Mucosa of rectum (tissue), 2 donors: ENCODE data around the gene CHRNA4.

ENCODE experiments used
- H3K27ac ChIP-seq, 2 donors: one replicate each; pipeline ENCODE4 v1.7.0; 2013; ENCODE audit warnings: inconsistent platforms in 2 of 2, low read depth in 2 of 2, low read length in 2 of 2
- H3K27me3 ChIP-seq, 2 donors: one replicate each; pipeline ENCODE4 v1.7.0; 2013; ENCODE audit warnings: low read length in 2 of 2; ENCODE audit not compliant: control insufficient read depth in 2 of 2, insufficient read depth in 2 of 2
- H3K36me3 ChIP-seq, 2 donors: one replicate each; pipeline ENCODE4 v1.7.0; 2013; ENCODE audit warnings: low read length in 2 of 2; ENCODE audit not compliant: control insufficient read depth in 2 of 2, insufficient read depth in 2 of 2
- H3K4me1 ChIP-seq, 2 donors: one replicate each; pipeline ENCODE4 v1.7.0; 2013; ENCODE audit warnings: low read length in 2 of 2, mild to moderate bottlenecking in 1 of 2; ENCODE audit not compliant: control insufficient read depth in 2 of 2, insufficient read depth in 2 of 2
- H3K4me3 ChIP-seq, 2 donors: one replicate each; pipeline ENCODE4 v1.7.0; 2013; ENCODE audit warnings: low read length in 2 of 2
- H3K9ac ChIP-seq, 2 donors: one replicate each; pipeline ENCODE4 v1.7.0; 2013; ENCODE audit warnings: low read length in 2 of 2, low read depth in 1 of 2, mild to moderate bottlenecking in 1 of 2
- H3K9me3 ChIP-seq, 2 donors: one replicate each; pipeline ENCODE4 v1.7.0; 2013; ENCODE audit warnings: low read length in 2 of 2; ENCODE audit not compliant: control insufficient read depth in 2 of 2
- donor health status: healthy.
- donor health status: Normal muscosa, but diverticular disease.

Gene CHRNA4

GRCh38 chr20:63363013-63363957 is 2.1 kb upstream of the CHRNA4 start:
- Histone ChIP-seq H3K9ac (no peak overlapping the region), H3K36me3 (no peaks in the 10 kb centered on the region), H3K4me3 (no peak overlapping the region), H3K27ac (no peak overlapping the region), H3K4me1 (no peaks in the 10 kb centered on the region), H3K9me3 (no peaks in the 10 kb centered on the region), H3K27me3 (peaks cover 9 to 10% of the 10 kb centered on the region in 2 donors)

- Histone ChIP-seq H3K36me3 (no peaks in the 10 kb centered on the region), H3K4me1 (no peaks in the 10 kb centered on the region), H3K27ac (no peak overlapping the region), H3K9me3 (no peaks in the 10 kb centered on the region), H3K4me3 (no peak overlapping the region), H3K27me3 (peaks cover 9 to 10% of the 10 kb centered on the region in 2 donors), H3K9ac (no peak overlapping the region)
Observed at GRCh38 chr20:63362436-63363009, 1.4 kb upstream of the CHRNA4 start.

GRCh38 chr20:63361519-63362435 is 628 bp upstream of the CHRNA4 start:
- H3K9ac ChIP-seq, result no peak overlapping the region
- peaks cover 9 to 10% of the 10 kb centered on the region in 2 donors for H3K27me3 ChIP-seq
- H3K4me1 ChIP-seq, result no peaks in the 10 kb centered on the region
- H3K4me3 ChIP-seq, result no peak overlapping the region
- no peaks in the 10 kb centered on the region for H3K9me3 ChIP-seq
- no peak overlapping the region for H3K27ac ChIP-seq
- no peaks in the 10 kb centered on the region for H3K36me3 ChIP-seq

DNA sequence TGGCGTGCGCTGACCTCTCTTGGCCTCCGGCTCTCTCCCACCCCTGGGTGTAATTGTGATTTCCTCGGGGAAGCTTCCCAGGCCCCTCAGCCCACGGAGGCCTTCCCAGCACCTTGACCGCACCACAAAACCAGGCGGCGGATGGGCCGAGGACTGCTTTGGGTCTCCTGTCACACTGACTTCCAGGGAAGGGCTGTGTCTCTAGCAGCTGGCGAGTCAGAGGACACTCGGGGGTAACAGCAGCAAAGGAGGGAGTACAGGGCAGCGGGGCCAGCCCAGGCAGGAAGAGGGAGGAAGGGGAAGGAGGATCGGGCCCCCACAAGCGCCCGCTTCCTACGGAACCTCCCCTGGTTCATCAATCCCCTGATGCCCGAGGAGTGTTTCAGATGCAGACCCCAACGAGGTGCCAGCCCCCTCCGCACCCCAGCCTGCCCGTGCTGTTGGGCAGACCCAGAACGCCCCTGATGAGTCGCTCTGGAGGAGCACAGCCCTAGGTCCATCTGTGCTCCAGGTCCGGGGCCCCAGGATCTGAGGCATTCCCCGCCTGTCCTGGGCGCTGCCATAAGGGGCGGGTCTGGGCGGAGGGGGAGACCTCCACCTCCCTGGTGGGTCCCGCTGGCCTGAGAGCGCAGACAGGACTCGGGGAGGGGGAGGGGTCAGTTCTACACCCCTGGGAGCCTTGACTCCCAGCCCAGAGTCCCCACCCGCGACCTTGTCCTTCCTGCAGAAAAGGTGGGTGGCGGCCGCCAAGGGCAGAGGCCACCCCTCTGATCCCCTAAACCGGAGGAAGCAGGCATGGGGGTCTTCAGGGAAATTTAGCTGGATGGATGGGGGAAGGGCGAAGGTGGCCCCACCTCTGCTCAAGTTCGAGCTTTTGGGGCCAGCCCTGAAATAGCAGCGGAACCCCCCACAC is 956 bp downstream of the CHRNA4 start:
- H3K9me3 ChIP-seq, result no peaks in the 10 kb centered on the region
- H3K4me3 ChIP-seq, result no peak overlapping the region
- H3K36me3 ChIP-seq, result no peaks in the 10 kb centered on the region
- no peak overlapping the region for H3K27ac ChIP-seq
- H3K9ac ChIP-seq, result no peak overlapping the region
- peaks cover 9 to 10% of the 10 kb centered on the region in 2 donors for H3K27me3 ChIP-seq
- H3K4me1 ChIP-seq, result no peaks in the 10 kb centered on the region

DNA sequence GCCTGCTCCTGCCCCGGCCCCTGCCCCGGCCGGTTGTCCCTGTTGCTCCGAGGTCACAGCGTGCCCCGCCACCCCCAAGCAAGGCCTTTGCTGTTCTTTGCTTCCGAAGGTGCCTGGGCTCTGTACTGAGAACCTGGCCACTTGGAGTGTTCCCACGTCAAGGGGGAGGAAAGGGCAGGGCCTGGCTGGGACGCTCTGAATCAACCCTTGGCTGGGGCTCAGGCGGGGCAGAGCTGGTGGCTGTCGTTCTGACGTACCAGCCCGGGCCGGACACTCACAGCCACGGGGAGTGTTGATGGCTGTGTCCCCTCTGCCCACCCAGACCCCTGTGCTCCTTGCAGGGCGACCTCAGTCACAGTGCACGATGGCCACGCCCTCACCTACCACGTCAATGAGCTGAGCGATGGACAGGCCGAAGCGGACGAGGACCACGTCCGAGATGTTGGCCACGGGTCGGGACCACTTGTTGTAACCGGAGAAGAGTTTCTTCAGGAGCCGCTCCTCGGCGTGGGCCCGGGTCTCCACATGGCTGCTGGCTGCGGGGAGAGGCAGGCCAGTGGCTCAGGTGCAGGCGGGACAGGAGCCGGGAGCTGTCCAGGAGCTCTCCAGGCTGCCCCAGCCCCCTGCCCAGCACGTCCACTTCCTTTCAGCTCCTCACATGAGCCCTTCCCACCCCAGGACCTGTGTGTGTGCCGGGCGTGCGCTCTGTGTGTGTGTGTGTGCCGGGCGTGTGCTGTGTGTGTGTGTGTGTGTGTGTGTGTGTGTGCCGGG is 1.8 kb downstream of the CHRNA4 start:
- Histone ChIP-seq H3K27ac (no peak overlapping the region), H3K27me3 (peaks cover 9 to 10% of the 10 kb centered on the region in 2 donors)

DNA sequence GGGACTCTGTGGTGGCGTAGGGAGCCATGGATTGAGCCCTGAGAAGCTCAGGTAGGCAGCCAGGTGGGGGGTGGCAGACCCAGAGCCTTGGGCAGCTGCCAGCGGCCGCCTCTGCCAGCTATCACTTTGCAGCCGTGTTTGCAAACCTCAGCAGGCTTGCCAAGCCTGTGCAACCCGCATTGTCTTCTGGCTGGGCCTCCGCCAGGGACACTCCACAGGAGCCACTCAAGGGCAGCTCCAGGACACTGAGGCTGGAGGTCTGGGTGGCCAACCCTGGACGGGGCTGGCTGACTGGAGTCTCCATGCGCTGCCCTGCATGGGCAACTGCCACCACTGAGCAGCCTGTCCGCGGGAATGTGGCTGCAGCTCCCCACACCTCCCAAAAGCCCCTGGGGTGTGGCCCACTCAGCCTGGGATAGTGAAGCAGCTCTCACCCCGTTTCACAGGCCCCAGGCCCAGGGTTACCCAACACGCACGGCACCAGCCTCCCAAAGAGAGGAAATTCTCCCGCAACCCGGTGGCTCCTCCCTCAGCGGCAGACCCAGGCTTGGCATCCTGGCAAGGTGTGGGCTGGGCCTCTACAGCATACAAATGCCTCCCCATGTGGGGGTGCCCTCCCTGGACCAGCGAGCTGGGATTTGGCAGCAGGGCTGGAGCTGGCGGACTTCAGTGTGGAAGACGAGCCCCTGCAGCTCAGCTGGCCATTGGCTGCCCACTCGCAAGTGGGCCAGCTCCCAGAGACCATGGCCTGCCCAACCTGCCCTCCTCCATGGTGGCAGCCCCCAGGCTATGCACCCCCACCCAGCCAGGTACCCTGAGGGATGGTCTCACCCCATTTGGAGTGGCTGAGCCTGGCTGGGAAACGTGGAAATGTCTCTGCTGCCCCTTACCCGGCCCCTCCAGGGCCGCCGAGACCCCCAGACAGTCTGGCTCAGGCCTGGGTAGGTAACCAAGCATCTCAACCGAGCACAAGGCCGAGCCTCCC is 2.9 kb downstream of the CHRNA4 start:
- H3K4me3 ChIP-seq, result no peak overlapping the region
- no peak overlapping the region for H3K27ac ChIP-seq
- no peak overlapping the region for H3K9ac ChIP-seq
- no peaks in the 10 kb centered on the region for H3K9me3 ChIP-seq
- H3K36me3 ChIP-seq, result no peaks in the 10 kb centered on the region
- H3K4me1 ChIP-seq, result no peaks in the 10 kb centered on the region
- peaks cover 9 to 10% of the 10 kb centered on the region in 2 donors for H3K27me3 ChIP-seq

More for the DNA sequence above, 1.8 kb downstream of the CHRNA4 start:
- H3K4me1 ChIP-seq, result no peaks in the 10 kb centered on the region
- H3K9me3 ChIP-seq, result no peaks in the 10 kb centered on the region
- no peaks in the 10 kb centered on the region for H3K36me3 ChIP-seq
- H3K4me3 ChIP-seq, result no peak overlapping the region
- no peak overlapping the region for H3K9ac ChIP-seq

- Histone ChIP-seq H3K27ac (no peak overlapping the region), H3K4me3 (no peak overlapping the region), H3K36me3 (no peaks in the 10 kb centered on the region), H3K9ac (no peak overlapping the region), H3K9me3 (no peaks in the 10 kb centered on the region), H3K27me3 (peaks cover 8 to 9% of the 10 kb centered on the region in 2 donors), H3K4me1 (no peaks in the 10 kb centered on the region)
Observed at GRCh38 chr20:63356931-63357879, 3.9 kb downstream of the CHRNA4 start.
